GM19193 (cell line): ENCODE data around the gene KLHL3.

Experiments
- POLR2A ChIP-seq: IDR thresholded peaks from 4 replicates; pipeline ENCODE4 v1.6.1; 2011; ENCODE audit not compliant: insufficient read depth, insufficient read length; ENCODE audit errors: extremely low read depth

The KLHL3 gene

GRCh38 chr5:137641148-137641547 lies 94.7 kb downstream of the KLHL3 start:
- no peak for TF ChIP-seq POLR2A

DNA sequence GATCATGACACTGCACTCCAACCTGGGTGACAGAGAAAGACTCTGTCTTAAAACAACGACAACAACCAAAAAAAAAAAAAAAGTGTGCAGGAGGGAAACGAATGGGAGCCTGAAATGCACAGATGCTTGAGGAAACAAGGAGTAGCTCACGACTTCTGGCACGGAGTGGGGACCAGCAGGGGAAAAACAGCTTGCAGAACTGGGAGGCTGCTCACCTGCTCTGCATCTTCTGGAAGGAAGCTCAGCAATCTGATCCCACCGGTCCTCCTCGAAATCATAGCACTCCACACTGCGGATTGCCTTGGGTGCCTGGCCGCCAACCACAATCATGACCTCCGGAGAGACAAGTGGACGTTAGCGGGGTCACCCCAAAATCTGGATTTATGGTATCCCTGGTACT lies 96.2 kb downstream of the KLHL3 start:
- no peak for TF ChIP-seq POLR2A

DNA sequence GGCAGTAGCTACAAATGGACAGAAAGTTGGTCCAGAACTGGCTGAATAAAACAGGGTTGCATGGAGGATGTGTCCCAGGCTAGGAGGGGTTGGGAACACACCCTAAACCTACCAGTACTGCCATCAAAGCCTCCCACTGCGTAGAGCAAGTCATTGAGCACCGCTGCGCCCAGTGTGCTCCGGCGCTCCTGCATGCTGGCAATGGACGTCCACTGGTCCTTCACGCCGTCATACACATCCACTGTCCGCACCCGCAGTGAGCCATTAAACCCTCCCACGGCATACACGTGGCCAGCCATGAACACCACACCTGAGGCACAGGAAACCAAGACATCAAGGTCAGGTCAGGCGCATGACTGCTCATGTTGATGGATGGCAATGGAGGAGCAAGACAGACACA lies 97.0 kb downstream of the KLHL3 start:
- no peak for TF ChIP-seq POLR2A

DNA sequence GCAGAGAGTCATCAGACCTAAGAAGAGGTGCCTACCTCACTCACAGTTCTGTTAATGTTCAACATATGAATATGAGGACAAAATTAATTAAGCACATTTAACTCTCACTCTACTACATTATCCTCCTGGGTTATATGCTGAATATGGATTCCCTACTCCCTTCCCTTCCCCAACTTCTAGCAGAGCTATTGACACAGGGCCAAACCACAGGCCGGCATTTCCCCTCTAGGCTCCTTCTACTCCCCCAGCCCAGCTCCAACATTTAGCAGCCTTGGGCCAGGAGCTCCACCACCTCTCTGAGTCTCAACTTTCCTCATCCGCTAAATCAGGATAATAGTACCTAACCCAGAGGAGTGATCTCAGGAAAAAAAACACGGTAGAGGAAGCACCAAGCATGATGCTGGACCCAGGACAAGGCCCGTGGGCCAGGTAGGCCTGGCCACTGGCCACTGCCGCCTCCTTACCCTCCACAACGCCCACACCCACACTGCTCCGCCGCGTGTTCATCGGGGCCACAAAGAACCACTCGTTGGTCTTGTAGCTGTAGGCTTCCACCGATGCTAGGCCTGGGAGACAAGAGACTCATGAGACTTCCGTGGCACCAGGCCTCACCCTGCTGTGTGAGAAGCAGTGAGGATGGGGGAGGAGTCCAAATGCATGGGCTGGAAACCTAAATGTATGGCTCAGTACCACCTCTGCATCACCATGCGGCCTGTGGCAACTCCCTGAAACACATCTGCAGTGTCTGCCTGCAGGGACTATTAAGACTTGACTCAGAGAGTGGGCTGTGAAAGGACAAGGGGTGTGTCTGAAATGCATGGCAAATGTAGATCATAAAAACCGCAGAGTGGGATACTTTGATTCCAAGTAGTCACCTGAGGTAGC lies 98.8 kb downstream of the KLHL3 start:
- no peak for TF ChIP-seq POLR2A

- no peak for TF ChIP-seq POLR2A
These were observed 99.8 kb downstream of the KLHL3 start for GRCh38 chr5:137636099-137636498.

- TF ChIP-seq POLR2A: no peak
These were observed 100.4 kb downstream of the KLHL3 start for GRCh38 chr5:137635521-137635921.

DNA sequence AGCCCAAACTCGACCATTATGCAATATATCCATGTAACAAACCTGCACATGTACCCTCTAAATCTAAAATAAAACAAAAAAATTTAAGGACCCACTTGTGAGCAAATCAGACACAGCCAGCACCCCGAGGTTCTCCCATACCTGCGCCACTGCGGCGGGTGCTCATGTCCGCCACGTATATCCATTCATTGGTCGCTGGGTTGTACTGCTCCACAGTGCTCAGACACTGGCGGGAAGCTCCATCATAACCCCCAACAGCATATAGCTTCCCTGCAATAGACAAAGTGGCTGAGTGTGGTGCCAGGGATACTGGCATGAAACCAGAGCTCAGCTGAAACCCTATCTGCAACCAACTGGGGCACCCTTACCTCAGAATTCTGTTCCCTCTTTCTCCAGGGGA lies 102.0 kb downstream of the KLHL3 start:
- TF ChIP-seq POLR2A: no peak

DNA sequence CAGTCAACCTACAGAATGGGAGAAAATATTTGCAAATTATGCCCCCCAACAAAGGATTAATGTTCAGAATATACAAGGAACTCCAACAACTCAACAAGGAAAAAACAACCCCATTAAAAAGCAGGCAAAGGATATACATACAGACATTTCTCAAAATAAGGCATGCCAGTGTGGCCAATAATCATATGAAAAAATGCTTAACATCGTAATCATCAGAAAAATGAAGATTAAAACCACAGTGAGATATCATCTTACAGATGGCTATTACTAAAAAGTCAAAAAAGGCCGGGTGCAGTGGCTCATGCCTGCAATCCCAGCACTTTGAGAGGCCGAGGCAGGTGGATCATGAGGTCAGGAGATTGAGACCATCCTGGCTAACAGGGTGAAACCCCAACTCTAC lies 103.2 kb downstream of the KLHL3 start:
- TF ChIP-seq POLR2A: no peak

GRCh38 chr5:137631453-137631852 lies 104.4 kb downstream of the KLHL3 start:
- TF ChIP-seq POLR2A: no peak

- TF ChIP-seq POLR2A: no peak
These were observed 104.9 kb downstream of the KLHL3 start for GRCh38 chr5:137630972-137631370.

GRCh38 chr5:137630216-137630971 lies 105.5 kb downstream of the KLHL3 start:
- no peak for TF ChIP-seq POLR2A

DNA sequence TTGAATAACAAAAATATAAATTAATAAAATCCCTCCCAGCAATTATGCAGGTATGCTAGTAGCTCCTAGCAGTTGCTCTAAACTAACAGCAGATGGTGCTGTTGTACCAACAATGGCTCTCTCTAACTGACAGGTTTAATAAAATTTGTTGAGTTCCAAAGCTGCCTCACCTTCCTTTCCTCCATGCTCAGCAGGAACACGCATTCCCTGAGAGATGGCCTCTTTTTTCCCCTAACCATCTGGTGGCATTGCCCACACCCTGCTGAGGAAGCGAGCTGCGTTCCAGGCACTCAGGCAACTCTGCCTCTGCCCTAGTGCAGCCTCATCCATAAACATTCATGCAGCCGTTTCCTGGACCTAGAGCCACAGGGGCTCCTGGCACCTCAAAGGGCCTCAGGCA lies 106.2 kb downstream of the KLHL3 start:
- no peak for TF ChIP-seq POLR2A

GRCh38 chr5:137627706-137628105 lies 108.2 kb downstream of the KLHL3 start:
- TF ChIP-seq POLR2A: no peak

GRCh38 chr5:137627293-137627692 lies 108.6 kb downstream of the KLHL3 start:
- TF ChIP-seq POLR2A: no peak

DNA sequence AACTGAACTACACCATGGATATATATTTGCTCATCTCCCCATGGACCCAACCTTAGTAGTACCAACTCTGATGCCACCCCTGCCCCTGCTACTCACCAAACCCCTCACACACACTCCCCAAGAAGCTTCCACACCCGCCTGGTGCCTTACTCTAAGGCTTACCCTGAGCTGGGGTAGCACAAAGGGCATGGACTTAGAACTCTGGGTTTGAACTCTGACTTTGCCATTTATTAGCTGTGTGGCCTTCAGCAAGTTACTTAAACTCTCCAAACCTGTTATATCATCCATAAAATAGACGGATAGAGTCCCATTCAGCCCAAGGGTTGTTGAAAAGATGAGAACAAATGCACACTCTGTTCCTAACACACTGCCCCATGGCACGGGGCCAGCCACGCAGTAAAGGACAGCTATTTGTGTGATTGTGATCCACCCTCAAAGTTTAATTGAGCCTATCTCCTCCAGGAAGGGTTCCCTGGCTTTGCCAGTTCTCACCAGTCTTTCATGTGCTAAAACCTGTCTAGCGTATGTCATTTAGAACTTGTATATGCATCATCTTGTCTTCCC lies 111.0 kb downstream of the KLHL3 start:
- no peak for TF ChIP-seq POLR2A

- TF ChIP-seq POLR2A: no peak
These were observed 113.0 kb downstream of the KLHL3 start for GRCh38 chr5:137622850-137623249.
